Loucy (cell line): ENCODE results near the gene KCTD14.

Experiments
- H2AFZ ChIP-seq: fragments of 200-600 bp; sonication (generic); 2 replicates; pipeline ENCODE4 v1.6.0; 2016; ENCODE audit warnings: antibody characterized with exemption, mild to moderate bottlenecking, low read length, moderate library complexity
- H3F3A ChIP-seq: fragments of 200-600 bp; 2 replicates; pipeline ENCODE4 v1.6.0; 2016; ENCODE audit warnings: antibody characterized with exemption, low read depth, mild to moderate bottlenecking
- H3K27me3 ChIP-seq: fragments of 200-600 bp; sonication (generic); 2 replicates; pipeline ENCODE4 v1.6.1; 2014; ENCODE audit warnings: low read length, mild to moderate bottlenecking; ENCODE audit not compliant: insufficient read depth, poor library complexity, severe bottlenecking
- H3K36me3 ChIP-seq: fragments of 200-600 bp; sonication (generic); 2 replicates; pipeline ENCODE4 v1.6.1; 2016; ENCODE audit warnings: low read length; ENCODE audit not compliant: insufficient read depth
- H3K4me1 ChIP-seq: fragments of 200-600 bp; sonication (generic); 2 replicates; pipeline ENCODE4 v1.5.1; 2014; ENCODE audit warnings: low read length, mild to moderate bottlenecking; ENCODE audit not compliant: insufficient read depth, poor library complexity, severe bottlenecking
- H3K4me2 ChIP-seq: fragments of 200-600 bp; sonication (generic); 2 replicates; pipeline ENCODE4 v1.6.0; 2014; ENCODE audit warnings: antibody characterized with exemption, low read length, low read depth, mild to moderate bottlenecking; ENCODE audit not compliant: poor library complexity, severe bottlenecking
- H3K4me3 ChIP-seq: fragments of 200-600 bp; sonication (generic); 2 replicates; pipeline ENCODE4 v1.5.1; 2014; ENCODE audit warnings: low read length, mild to moderate bottlenecking, mixed read lengths; ENCODE audit not compliant: poor library complexity, severe bottlenecking
- H3K79me2 ChIP-seq: fragments of 200-600 bp; sonication (generic); 2 replicates; pipeline ENCODE4 v1.6.1; 2014; ENCODE audit warnings: low read length; ENCODE audit not compliant: insufficient read depth
- H3K9ac ChIP-seq: fragments of 200-600 bp; sonication (generic); 2 replicates; pipeline ENCODE4 v1.6.0; 2014; ENCODE audit warnings: mild to moderate bottlenecking, low read depth, low read length, moderate library complexity; ENCODE audit not compliant: poor library complexity, severe bottlenecking
- H3K9me2 ChIP-seq: fragments of 200-600 bp; sonication (generic); replicated peaks from 2 replicates; pipeline ENCODE4 v1.6.1; 2016; ENCODE audit warnings: low read depth, low read length, mixed read lengths
- H3K9me3 ChIP-seq: fragments of 200-600 bp; sonication (generic); 2 replicates; pipeline ENCODE4 v1.6.1; 2014; ENCODE audit warnings: mild to moderate bottlenecking, antibody characterized with exemption, low read length, low read depth; ENCODE audit not compliant: insufficient read depth
- H4K20me1 ChIP-seq: fragments of 200-600 bp; sonication (generic); 2 replicates; pipeline ENCODE4 v1.6.0; 2014; ENCODE audit warnings: antibody characterized with exemption, low read length, mild to moderate bottlenecking; ENCODE audit not compliant: insufficient read depth, poor library complexity, severe bottlenecking
- EZH2phosphoT487 ChIP-seq: fragments of 200-600 bp; IDR thresholded peaks from 2 replicates; pipeline ENCODE4 v1.6.1; 2018; ENCODE audit warnings: antibody characterized with exemption, mild to moderate bottlenecking, moderate library complexity, borderline replicate concordance
- TF ChIP-seq, protein P1 (sequence below): fragments of 200-600 bp; sonication (generic); conservative IDR thresholded peaks from 2 replicates; pipeline ENCODE4 v1.5.1; 2014; ENCODE audit warnings: mild to moderate bottlenecking, antibody characterized with exemption, low read length

Gene KCTD14

DNA sequence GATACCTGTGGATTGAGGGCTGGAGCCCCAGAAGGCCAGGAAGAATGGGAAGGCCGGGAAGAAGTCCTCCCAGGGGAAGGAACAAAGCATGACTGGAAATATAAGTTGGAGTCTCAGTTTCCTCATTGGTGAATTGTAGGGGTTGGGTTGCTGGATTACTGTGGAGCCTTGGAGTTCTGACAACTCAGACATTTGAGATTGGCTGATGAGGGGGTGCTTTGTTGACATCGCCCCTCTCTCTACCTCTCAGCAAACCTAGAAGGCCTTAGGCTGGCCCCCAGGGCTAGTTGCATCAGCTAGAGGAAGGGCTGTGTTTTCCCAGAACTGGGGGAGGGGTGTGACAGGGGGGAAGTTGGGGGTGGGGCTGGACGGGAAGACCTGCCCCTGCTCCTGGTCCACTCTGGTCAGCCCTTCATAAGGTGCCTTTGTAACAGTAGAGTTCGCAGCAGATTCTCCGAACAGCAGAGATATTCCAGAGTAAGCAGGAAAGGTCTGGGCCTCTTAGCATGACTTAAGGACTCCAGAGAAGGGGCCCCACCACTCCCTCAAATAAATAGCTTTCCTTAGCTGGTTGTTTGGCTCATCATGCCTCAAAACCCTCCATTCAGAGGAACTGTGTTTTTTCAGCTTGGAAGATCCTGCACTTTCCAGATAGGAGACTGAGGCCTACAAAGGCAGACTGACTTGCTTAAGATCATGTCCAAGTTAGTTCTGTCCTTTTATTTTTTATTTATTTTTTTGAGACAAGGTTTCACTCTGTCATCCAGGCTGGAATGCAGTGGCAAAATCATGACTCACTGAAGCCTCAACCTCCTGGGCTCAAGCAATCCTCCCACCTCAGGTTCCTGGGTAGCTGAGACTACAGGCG, 28.1 kb upstream of the KCTD14 start:
- no peaks in the 10 kb centered on the region for H3K79me2 ChIP-seq
- no peaks in the 10 kb centered on the region for H4K20me1 ChIP-seq
- no peak overlapping the region for H3K9ac ChIP-seq
- no peaks in the 10 kb centered on the region for H3K27me3 ChIP-seq
- H3K9me3 ChIP-seq, result no peaks in the 10 kb centered on the region
- no peaks in the 10 kb centered on the region for H3K36me3 ChIP-seq
- H3K4me1 ChIP-seq, result no peaks in the 10 kb centered on the region
- H3F3A ChIP-seq, result no peaks in the 10 kb centered on the region
- TF ChIP-seq, protein P1, sequence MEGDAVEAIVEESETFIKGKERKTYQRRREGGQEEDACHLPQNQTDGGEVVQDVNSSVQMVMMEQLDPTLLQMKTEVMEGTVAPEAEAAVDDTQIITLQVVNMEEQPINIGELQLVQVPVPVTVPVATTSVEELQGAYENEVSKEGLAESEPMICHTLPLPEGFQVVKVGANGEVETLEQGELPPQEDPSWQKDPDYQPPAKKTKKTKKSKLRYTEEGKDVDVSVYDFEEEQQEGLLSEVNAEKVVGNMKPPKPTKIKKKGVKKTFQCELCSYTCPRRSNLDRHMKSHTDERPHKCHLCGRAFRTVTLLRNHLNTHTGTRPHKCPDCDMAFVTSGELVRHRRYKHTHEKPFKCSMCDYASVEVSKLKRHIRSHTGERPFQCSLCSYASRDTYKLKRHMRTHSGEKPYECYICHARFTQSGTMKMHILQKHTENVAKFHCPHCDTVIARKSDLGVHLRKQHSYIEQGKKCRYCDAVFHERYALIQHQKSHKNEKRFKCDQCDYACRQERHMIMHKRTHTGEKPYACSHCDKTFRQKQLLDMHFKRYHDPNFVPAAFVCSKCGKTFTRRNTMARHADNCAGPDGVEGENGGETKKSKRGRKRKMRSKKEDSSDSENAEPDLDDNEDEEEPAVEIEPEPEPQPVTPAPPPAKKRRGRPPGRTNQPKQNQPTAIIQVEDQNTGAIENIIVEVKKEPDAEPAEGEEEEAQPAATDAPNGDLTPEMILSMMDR, result no peak
- TF ChIP-seq EZH2phosphoT487, result no peak
- no peaks in the 10 kb centered on the region for H3K9me2 ChIP-seq
- H3K4me3 ChIP-seq, result no peak overlapping the region
- H3K4me2 ChIP-seq, result no peak overlapping the region
- H2AFZ ChIP-seq, result no peak overlapping the region

DNA sequence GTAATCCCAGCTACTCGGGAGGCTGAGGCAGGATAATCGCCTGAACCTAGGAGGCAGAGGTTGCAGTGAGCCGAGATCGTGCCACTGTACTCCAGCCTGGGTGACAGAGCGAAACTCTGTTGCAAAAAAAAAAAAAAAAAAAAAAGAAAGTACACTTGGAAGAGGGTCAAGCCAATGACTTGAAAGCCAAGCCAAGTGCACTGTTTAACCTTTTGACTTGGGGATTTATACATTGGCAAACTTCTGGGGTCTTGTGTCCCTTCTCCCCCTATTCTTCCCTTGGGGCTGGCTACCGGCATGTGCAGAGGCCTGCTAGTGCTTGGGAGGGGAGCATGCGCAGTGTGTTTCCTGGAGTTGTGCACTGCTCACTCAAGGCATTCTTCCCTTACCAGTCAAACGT, 26.3 kb upstream of the KCTD14 start:
- no peaks in the 10 kb centered on the region for H3K27me3 ChIP-seq
- no peaks in the 10 kb centered on the region for H3K9me3 ChIP-seq
- H3K4me3 ChIP-seq, result no peak overlapping the region
- no peaks in the 10 kb centered on the region for H4K20me1 ChIP-seq
- no peak overlapping the region for H3K4me2 ChIP-seq
- no peak overlapping the region for H2AFZ ChIP-seq
- no peaks in the 10 kb centered on the region for H3K9me2 ChIP-seq
- H3F3A ChIP-seq, result no peaks in the 10 kb centered on the region
- TF ChIP-seq, protein P1, result no peak
- TF ChIP-seq EZH2phosphoT487, result no peak
- H3K9ac ChIP-seq, result no peak overlapping the region
- no peaks in the 10 kb centered on the region for H3K79me2 ChIP-seq
- no peaks in the 10 kb centered on the region for H3K36me3 ChIP-seq
- H3K4me1 ChIP-seq, result no peaks in the 10 kb centered on the region

DNA sequence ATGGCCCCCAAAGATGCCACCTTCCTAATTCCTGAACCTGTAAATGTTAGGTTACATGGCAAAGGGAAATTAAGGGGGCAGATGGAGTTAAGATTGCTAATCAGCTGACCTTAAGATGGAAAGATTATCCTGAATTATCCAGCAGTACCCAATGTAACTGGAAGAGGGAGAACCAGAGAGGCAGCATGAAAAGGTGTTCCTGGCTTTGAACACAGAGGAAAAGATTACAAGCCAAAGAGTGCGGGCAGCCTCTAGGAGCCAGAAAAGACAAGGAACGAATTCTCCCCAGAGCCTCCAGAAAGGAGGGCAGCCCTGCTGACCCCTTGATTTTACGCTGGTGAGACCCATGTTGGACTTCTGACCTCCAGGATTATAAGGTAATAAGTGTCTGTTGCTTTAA, 25.5 kb upstream of the KCTD14 start:
- no peaks in the 10 kb centered on the region for H3K79me2 ChIP-seq

More for the DNA sequence above, 25.5 kb upstream of the KCTD14 start:
- Histone ChIP-seq H3K4me2 (no peak overlapping the region), H3K9me3 (no peaks in the 10 kb centered on the region), H3K36me3 (no peaks in the 10 kb centered on the region), H3F3A (no peaks in the 10 kb centered on the region), H3K4me3 (no peak overlapping the region), H3K27me3 (no peaks in the 10 kb centered on the region), H3K4me1 (no peaks in the 10 kb centered on the region), H3K9ac (no peak overlapping the region), H4K20me1 (no peaks in the 10 kb centered on the region), H3K9me2 (no peaks in the 10 kb centered on the region), H2AFZ (no peak overlapping the region)
- TF ChIP-seq, protein P1, result no peak
- TF ChIP-seq EZH2phosphoT487, result no peak
